HG02981 (cell line): ENCODE results near the gene GNAI3.

ENCODE experiments used
- ATAC-seq: cut with Tn5 transposase; IDR thresholded peaks from one replicate; pipeline ENCODE4 v1.9.1; 2021; ENCODE audit warnings: mild to moderate bottlenecking, moderate library complexity; ENCODE audit not compliant: unreplicated experiment

GNAI3 gene

GRCh38 chr1:109523706-109524105 is 24.7 kb upstream of the GNAI3 start:
- no peak for ATAC-seq

GRCh38 chr1:109527098-109527811 is 21.2 kb upstream of the GNAI3 start:
- peak; percentile 53 for ATAC-seq

GRCh38 chr1:109527846-109528695 is 20.3 kb upstream of the GNAI3 start:
- no peak for ATAC-seq

GRCh38 chr1:109528712-109529111 is 19.7 kb upstream of the GNAI3 start:
- no peak for ATAC-seq

GRCh38 chr1:109529881-109530456 is 18.4 kb upstream of the GNAI3 start:
- no peak for ATAC-seq

GRCh38 chr1:109530457-109531087 is 17.8 kb upstream of the GNAI3 start:
- no peak for ATAC-seq

GRCh38 chr1:109531380-109531779 is 17.0 kb upstream of the GNAI3 start:
- no peak for ATAC-seq

- no peak for ATAC-seq
Measured at GRCh38 chr1:109531826-109532364, 16.5 kb upstream of the GNAI3 start.

- ATAC-seq: peak; percentile 62
Measured at GRCh38 chr1:109532365-109533136, 15.9 kb upstream of the GNAI3 start.

GRCh38 chr1:109534307-109534858 is 14.0 kb upstream of the GNAI3 start:
- ATAC-seq: no peak

- no peak for ATAC-seq
Measured at GRCh38 chr1:109535481-109535880, 12.9 kb upstream of the GNAI3 start.

- ATAC-seq: no peak
Measured at GRCh38 chr1:109535971-109536491, 12.4 kb upstream of the GNAI3 start.

- no peak for ATAC-seq
Measured at GRCh38 chr1:109537450-109538178, 10.8 kb upstream of the GNAI3 start.

GRCh38 chr1:109538827-109539555 is 9.4 kb upstream of the GNAI3 start:
- no peak for ATAC-seq

- ATAC-seq: no peak
Measured at GRCh38 chr1:109539676-109540075, 8.7 kb upstream of the GNAI3 start, which contains the start of gene GPR61. GPR61 (plus strand) TSS chr1:109539872; CDS start chr1:109543023, 3,151 bp downstream.

- ATAC-seq: no peak
Measured at GRCh38 chr1:109541102-109541501, 7.3 kb upstream of the GNAI3 start.

- ATAC-seq: no peak
Measured at GRCh38 chr1:109542657-109543056, 5.8 kb upstream of the GNAI3 start.

- ATAC-seq: no peak
Measured at GRCh38 chr1:109543283-109543987, 5.0 kb upstream of the GNAI3 start.
